ENCODE measurements around the gene THSD7B.

The THSD7B gene

DNA sequence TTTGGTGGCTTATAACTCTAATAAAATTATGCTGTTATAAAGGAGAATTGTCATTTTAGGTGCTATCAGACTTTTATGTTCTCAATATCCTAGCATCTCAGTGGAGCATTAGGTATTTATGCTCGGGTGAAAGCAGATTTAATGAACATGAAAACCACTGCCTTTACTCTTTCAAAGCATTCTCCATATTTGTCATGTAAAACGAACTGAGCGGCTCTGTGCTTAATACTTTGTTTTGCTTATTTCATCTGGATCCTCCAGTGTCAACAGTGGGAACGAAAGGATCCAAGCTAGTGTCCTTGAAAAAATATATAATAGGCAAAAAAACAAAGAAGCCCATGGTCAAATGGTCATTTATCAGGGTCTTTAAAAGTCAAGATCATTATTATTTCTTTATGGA is 53.5 kb downstream of the THSD7B start:
- no peak for DNase-seq (ENCODE audit: low read depth in 2 of 2)

- DNase-seq (ENCODE audit: low read depth in 2 of 2): no peak
Measured at GRCh38 chr2:136823291-136823690, 57.9 kb downstream of the THSD7B start.

DNA sequence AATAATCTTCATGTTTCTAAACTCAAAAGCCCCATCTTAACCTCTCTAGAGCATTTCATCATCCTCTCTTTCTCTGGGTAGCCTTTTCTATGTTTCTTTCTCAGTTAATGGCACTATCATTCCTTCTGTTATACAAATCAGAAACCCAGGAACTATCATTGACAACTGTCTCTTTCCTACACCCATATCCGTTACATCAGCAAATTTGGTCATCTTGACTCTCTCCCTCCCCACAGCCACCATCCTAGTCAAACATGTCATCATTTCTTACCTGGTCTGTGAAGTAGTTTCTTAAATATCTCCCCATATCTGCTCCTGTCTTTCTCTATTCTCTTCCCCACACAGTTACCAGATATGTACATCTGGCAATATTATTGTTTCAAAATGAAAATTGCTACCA is 62.8 kb downstream of the THSD7B start:
- no peak for DNase-seq (ENCODE audit: low read depth in 2 of 2)

DNA sequence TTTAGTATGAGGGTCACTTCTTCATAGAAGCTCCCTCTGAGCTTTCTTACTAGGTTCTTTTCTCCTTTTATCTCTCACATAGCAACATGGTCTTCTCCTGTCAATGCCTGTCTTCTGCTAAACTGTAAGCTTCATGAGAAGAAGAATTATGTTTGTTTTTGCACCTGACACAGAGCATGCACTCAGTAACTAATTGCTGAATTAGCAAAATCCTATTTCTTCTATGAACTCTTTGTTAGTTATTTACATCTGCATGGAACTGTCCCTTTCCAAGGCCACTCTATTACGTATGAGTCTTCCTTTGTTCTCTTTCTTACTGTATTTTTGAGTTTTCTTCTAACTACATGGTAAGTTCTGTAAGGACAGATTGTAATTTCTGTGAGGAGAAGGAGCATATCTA is 63.4 kb downstream of the THSD7B start:
- DNase-seq (ENCODE audit: low read depth in 2 of 2): no peak

DNA sequence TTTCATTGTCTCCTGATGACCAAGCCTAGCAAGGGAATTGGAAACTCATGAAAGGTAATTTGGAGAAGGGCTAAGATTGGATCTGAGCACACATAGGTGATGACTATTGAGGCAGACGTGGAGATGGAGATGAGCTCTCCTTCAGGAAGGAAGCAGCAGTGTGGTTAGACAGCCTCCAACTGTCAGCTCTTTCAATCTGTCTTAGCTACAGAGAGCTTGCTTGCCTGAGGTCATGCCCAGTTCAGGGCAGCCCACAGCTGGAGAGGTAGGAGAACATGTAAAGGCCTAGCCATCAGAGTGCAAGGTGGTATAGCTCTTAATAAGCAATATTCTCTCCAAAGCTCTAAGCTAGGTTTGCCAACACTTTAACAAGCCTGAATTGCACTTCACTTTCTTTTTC is 79.2 kb downstream of the THSD7B start:
- no peak for DNase-seq (ENCODE audit: low read depth in 2 of 2)

DNA sequence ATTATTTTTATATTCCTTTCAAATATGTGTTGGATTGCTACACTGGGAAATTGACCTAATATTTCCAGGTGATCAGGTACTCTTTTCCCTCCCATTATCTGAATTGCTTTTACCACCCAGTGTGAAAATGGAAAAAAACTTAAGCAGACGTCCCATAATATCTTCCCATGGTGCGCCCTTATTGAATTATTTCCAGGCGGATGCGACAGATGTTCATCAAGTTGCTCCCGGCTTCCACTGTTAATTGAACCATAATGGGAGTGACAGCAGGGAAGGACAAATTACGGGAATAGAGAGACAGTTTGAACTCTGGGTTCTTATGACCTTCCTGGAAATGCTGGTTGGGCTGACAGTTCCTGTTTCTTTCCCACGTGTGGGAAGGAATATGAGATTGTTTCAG is 93.3 kb downstream of the THSD7B start:
- no peak for DNase-seq (ENCODE audit: low read depth in 2 of 2)

- no peak for DNase-seq (ENCODE audit: low read depth in 2 of 2)
Measured at GRCh38 chr2:136860443-136860958, 95.2 kb downstream of the THSD7B start.

DNA sequence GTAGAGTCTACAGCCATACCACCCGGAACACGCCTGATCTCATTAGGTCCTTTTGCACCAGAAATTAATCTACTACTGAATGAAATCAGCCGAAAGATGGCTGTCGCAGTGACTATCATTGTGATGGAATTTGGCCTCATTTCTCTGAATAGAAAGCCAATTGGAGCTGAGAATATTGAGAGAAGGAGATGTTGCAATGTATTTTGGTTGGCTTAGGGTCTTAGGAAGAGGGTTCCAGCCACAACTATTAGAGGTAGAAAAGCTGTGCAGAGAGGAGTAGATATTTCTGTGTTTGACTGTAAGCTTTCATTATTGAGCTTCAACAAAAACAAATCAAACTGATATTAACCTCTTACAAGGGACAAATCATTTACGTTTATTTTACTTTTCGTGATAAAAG is 98.1 kb downstream of the THSD7B start:
- no peak for DNase-seq (ENCODE audit: low read depth in 2 of 2)

DNA sequence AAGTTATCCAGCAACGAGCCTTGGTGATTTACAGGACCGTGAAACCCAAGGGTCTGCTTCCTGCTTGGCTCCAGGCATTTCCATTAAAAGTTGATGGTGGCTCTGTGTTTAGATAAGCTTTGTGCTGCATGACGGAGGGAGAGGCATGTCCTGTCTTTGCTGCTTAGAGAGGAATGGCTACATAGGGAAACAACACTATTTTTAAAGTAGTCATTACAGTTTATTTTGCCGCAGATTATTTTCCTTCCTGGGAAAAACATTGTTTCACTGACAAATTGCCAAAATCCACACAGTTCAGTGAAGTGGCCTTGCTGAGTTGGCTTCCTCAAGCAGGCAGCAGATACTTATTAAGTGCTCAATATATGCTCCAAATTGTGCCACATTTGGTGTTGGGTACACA is 98.5 kb downstream of the THSD7B start:
- DNase-seq (ENCODE audit: low read depth in 2 of 2): no peak

- no peak for DNase-seq (ENCODE audit: low read depth in 2 of 2)
Measured at GRCh38 chr2:136871424-136871823, 106.1 kb downstream of the THSD7B start.

DNA sequence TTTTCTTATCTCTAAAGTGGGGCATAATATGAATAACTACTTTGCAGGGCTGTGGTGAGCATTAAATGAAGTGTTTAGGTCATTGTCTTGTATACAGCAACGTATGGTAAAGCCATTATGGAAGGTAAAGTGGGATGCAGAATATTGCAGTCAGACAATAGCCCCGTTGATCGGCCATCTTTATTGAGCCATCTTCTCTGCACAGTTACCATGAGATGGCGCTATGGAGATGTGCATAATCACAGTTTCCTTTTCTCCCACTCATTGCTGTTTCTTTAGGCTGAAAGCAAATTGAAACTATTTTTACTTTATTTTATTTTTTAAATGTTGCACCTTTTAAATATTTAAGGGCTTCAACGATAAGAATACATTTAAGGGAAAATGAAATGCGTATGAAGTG is 108.9 kb downstream of the THSD7B start:
- no peak for DNase-seq (ENCODE audit: low read depth in 2 of 2)

DNA sequence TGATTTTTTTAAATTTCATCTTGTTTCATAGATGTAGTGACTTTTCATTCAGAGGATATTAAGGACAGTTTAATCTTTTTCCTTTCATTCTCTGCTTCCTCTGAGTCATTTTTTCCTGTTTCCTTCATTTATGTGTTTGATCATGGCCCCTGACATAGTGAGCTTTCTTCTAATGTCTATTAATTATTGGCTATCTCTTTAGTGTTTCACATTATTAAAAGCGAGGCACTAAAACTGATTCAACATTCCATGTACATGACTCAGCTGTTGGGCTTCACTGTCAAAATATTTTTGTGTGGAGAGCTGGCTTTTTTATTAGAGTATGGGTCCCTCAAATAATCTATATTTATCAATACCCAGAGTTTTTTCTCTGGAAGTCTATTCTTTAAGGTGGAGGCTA is 125.8 kb downstream of the THSD7B start:
- DNase-seq (ENCODE audit: low read depth in 2 of 2): no peak

- DNase-seq (ENCODE audit: low read depth in 2 of 2): no peak
Measured at GRCh38 chr2:136894007-136894634, 128.8 kb downstream of the THSD7B start.

DNA sequence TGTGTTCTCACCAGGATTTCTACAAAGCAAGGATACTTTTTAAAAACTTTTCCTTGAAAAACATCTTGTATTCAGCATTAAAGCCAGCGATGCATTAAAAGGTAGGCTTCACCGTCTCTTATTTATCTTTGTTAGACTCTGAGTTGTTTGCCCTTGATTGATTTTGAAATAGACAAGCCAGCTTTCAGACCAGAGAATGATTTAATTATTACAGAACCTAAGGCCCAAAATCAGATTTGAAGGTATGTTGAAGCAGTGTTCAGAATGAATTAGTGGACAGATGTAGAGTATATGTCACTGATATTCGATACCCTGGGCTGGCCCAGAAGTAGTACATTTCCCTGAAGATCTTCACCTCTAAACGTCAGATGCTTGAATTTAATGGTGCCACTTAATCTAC is 136.4 kb downstream of the THSD7B start:
- no peak for DNase-seq (ENCODE audit: low read depth in 2 of 2)

GRCh38 chr2:136905779-136906178 is 140.4 kb downstream of the THSD7B start:
- DNase-seq (ENCODE audit: low read depth in 2 of 2): no peak

- no peak for DNase-seq (ENCODE audit: low read depth in 2 of 2)
Measured at GRCh38 chr2:136909777-136910176, 144.4 kb downstream of the THSD7B start.

- no peak for DNase-seq (ENCODE audit: low read depth in 2 of 2)
Measured at GRCh38 chr2:136916131-136916530, 150.8 kb downstream of the THSD7B start.

DNA sequence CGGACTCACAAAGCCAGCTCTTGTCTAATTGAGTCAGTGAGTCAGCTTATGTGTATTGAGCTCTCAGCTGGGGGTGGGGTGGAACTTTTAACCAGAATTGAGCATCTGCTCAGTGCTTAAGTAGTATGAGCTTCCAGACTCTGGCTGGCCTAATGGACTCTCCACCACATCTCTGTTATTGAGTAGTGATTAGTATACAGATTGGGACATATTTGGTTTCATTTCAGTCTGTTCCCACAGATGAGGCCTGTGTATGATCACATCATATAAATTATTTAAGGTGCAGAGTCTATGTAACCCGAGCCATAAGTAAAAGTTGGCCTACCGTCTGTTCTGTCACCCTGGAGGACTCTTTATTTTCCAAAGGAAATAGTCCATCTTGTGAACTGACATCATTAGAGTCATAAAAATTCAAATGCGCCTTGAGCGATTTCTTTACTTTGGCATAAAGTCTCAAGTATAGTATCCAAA is 152.1 kb downstream of the THSD7B start:
- DNase-seq (ENCODE audit: low read depth in 2 of 2): no peak

- no peak for DNase-seq (ENCODE audit: low read depth in 2 of 2)
Measured at GRCh38 chr2:136919682-136920081, 154.3 kb downstream of the THSD7B start.

DNA sequence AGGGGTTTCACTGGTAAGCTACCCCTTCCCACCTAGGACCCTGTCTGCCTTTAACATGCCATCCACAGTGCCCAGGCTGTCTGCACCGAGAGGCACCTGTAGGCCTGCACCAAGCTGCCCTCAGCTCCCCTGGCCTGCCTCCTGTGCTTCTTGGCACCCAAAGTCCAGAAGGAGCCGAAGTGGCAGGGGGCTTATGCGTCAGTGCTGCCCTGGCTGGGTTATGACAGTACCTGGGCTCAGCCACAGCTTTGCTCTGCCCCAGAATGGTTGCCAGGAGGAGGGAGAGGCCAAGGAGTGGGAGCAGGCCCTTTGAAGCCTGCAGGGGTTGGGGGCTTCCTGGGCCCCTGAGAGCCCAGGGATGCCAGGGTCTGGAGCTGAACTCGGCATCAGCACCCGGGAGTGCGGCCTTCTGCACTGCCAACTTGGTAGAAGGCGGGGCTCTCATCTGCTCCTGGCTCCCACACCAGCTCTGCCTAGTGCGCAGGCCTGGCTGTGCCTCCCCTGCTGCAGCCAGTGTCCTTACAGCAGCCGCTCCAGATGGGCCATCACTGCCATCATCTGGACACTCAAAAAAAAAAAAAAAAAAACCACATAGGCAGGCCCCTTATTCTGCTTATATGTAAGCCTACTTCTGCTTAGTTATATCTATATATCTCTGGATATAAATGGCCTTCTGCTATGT is 155.4 kb downstream of the THSD7B start:
- no peak for DNase-seq (ENCODE audit: low read depth in 2 of 2)

GRCh38 chr2:136927156-136927555 is 161.8 kb downstream of the THSD7B start:
- no peak for DNase-seq (ENCODE audit: low read depth in 2 of 2)

- no peak for DNase-seq (ENCODE audit: low read depth in 2 of 2)
Measured at GRCh38 chr2:136929531-136929930, 164.2 kb downstream of the THSD7B start.

DNA sequence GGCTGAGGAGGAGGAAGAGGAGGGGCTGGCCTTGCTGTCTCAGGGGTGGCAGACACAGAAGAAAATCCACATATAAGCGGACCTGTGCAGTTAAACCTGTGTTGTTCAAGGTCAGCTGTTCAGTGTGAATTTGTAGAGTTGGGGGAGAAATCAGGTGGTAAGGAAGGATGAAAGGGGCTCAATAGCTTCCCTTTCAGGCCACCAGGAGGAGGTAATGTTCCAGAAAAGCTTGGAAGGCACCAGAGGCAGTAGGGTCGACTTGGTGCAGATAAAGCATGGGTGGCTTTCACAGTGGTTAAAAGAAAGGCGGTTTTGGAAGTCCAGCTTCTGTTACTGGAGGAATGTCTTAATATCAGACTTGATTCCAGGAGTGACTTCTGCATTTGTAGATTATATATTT is 167.4 kb downstream of the THSD7B start:
- no peak for DNase-seq (ENCODE audit: low read depth in 2 of 2)

GRCh38 chr2:136935119-136935518 is 169.8 kb downstream of the THSD7B start:
- DNase-seq (ENCODE audit: low read depth in 2 of 2): no peak

All from stimulated activated CD8-positive, alpha-beta memory T cell treated with anti-CD3 and anti-CD28 coated beads, Interleukin-7, amount 100 ng/mL, for 1 hour (primary cell).